DOHH2 (cell line): ENCODE data around the gene FBXL13.
"Not testable (repeated sequence)": the region's sequence is repeated elsewhere in the genome, so short reads cannot be mapped to it uniquely, and the experiment has no call there.

Experiments
- CTCF ChIP-seq: fragments of 200-600 bp; sonication (generic); IDR thresholded peaks from one replicate; pipeline ENCODE4 v1.5.1; 2014; ENCODE audit warnings: antibody characterized with exemption, mild to moderate bottlenecking, low read depth, low read length; ENCODE audit not compliant: poor library complexity, severe bottlenecking
- EZH2phosphoT487 ChIP-seq: fragments of 200-600 bp; sonication (generic); IDR thresholded peaks from 2 replicates; pipeline ENCODE4 v1.6.1; 2017; ENCODE audit warnings: borderline replicate concordance, mild to moderate bottlenecking, antibody characterized with exemption, low read length, moderate library complexity, mixed read lengths

DNA sequence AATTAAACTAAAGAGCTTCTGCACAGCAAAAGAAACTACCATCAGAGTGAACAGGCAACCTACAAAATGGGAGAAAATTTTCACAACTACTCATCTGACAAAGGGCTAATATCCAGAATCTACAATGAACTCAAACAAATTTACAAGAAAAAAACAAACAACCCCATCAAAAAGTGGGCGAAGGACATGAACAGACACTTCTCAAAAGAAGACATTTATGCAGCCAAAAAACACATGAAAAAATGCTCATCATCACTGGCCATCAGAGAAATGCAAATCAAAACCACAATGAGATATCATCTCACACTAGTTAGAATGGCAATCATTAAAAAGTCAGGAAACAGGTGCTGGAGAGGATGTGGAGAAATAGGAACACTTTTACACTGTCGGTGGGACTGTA is 112.6 kb downstream of the FBXL13 start:
- TF ChIP-seq CTCF, EZH2phosphoT487: not testable (repeated sequence)
